ENCODE results near the gene SLC12A8.

- TF ChIP-seq, protein P1, sequence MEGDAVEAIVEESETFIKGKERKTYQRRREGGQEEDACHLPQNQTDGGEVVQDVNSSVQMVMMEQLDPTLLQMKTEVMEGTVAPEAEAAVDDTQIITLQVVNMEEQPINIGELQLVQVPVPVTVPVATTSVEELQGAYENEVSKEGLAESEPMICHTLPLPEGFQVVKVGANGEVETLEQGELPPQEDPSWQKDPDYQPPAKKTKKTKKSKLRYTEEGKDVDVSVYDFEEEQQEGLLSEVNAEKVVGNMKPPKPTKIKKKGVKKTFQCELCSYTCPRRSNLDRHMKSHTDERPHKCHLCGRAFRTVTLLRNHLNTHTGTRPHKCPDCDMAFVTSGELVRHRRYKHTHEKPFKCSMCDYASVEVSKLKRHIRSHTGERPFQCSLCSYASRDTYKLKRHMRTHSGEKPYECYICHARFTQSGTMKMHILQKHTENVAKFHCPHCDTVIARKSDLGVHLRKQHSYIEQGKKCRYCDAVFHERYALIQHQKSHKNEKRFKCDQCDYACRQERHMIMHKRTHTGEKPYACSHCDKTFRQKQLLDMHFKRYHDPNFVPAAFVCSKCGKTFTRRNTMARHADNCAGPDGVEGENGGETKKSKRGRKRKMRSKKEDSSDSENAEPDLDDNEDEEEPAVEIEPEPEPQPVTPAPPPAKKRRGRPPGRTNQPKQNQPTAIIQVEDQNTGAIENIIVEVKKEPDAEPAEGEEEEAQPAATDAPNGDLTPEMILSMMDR (IDR thresholded peaks at IDR 0.05), result no peak
- no peak for TF ChIP-seq POLR2A (IDR thresholded peaks at IDR 0.05)
Observed at GRCh38 chr3:125140818-125141595, 71.5 kb downstream of the SLC12A8 start.
